K562 (cell line): ENCODE data around the gene ELF2. TPM values are rescaled to one million over a fixed set of nuclear protein-coding genes. Genes with fewer than 3 reads are reported as not detected.

Source experiments
- BACH1 ChIP-seq: fragments of 200-800 bp; sonication (Bioruptor generic); IDR thresholded peaks from 2 replicates; pipeline ENCODE4 v1.6.1; 2016; ENCODE audit warnings: missing genetic modification characterization, missing compliant biosample characterization
- GABPB2 ChIP-seq: fragments of 250-450 bp; sonication (Bioruptor Pico); conservative IDR thresholded peaks from 2 replicates; pipeline ENCODE4 v1.5.1; 2021; ENCODE audit warnings: mild to moderate bottlenecking
- HDAC8 ChIP-seq: fragments of 450-650 bp; IDR thresholded peaks from 2 replicates; pipeline ENCODE4 v1.6.1; 2016; ENCODE audit warnings: mild to moderate bottlenecking, missing genetic modification characterization, moderate library complexity, missing compliant biosample characterization
- L3MBTL2 ChIP-seq: fragments of 450-650 bp; IDR thresholded peaks from 2 replicates; pipeline ENCODE4 v1.6.1; 2016; ENCODE audit warnings: mild to moderate bottlenecking, moderate library complexity
- MAFG ChIP-seq: fragments of 450-650 bp; conservative IDR thresholded peaks from 2 replicates; pipeline ENCODE4 v1.6.1; 2016; ENCODE audit warnings: missing genetic modification characterization, missing compliant biosample characterization
- MYC ChIP-seq, 2 experiments: fragments of 250-450 bp in 1 of 2; sonication (Bioruptor Pico) in 1 of 2; IDR thresholded peaks; 2 replicates each; pipeline versions ENCODE4 v1.5.1 to v1.6.1; 2012 to 2021; ENCODE audit warnings: low read depth in 2 of 2, borderline replicate concordance in 1 of 2, improper control_type of control experiment in 1 of 2, low read length in 1 of 2, mild to moderate bottlenecking in 1 of 2, moderate library complexity in 1 of 2
- TBL1XR1 ChIP-seq, 2 experiments: IDR thresholded peaks; 2 replicates each; pipeline ENCODE4 v1.6.1; 2012; ENCODE audit warnings: improper control_type of control experiment in 2 of 2, low read length in 2 of 2, mild to moderate bottlenecking in 1 of 2
- XRCC5 ChIP-seq: fragments of 200-400 bp; formaldehyde crosslinking; IDR thresholded peaks from 2 replicates; pipeline ENCODE4 v1.6.1; 2017; ENCODE audit warnings: low read depth, mild to moderate bottlenecking, low read length
- ZBED1 ChIP-seq: IDR thresholded peaks from 2 replicates; pipeline ENCODE4 v1.6.1; 2014
- ZKSCAN3 ChIP-seq: fragments of 250-450 bp; sonication (Bioruptor Pico); IDR thresholded peaks from 2 replicates; pipeline ENCODE4 v1.4.0; 2020
- ZNF224 ChIP-seq: sonication (generic); formaldehyde crosslinking; IDR thresholded peaks from 2 replicates; pipeline ENCODE4 v1.8.0; 2022; ENCODE audit warnings: mild to moderate bottlenecking, missing genetic modification reagents
- ZNF695 ChIP-seq: fragments of 450-650 bp; formaldehyde crosslinking; IDR thresholded peaks from 2 replicates; pipeline ENCODE4 v1.4.0; 2020; ENCODE audit warnings: mild to moderate bottlenecking, moderate library complexity
- ZNF699 ChIP-seq: fragments of 250-450 bp; sonication (Bioruptor Pico); IDR thresholded peaks from 2 replicates; pipeline ENCODE4 v1.8.0; 2021; ENCODE audit warnings: mild to moderate bottlenecking, moderate library complexity; ENCODE audit not compliant: insufficient replicate concordance
- ZNF778 ChIP-seq: fragments of 450-650 bp; formaldehyde crosslinking; IDR thresholded peaks from 2 replicates; pipeline ENCODE4 v1.4.0; 2020; ENCODE audit warnings: mild to moderate bottlenecking, moderate library complexity
- ZNF780A ChIP-seq: fragments of 250-450 bp; sonication (Bioruptor Pico); IDR thresholded peaks from 2 replicates; pipeline ENCODE4 v1.5.0; 2021; ENCODE audit warnings: mild to moderate bottlenecking
- polyA plus RNA-seq, 8 experiments: library from polyadenylated mRNA; depleted of rRNA in 4 of 8; stranded (reverse) in 5 of 8; unstranded in 3 of 8; fragments of >200 nt; fragmentation: Nextera tagmentation in 2 of 8; fragmentation: Illumina TruSeq in 1 of 8; extraction: Ambion mirVana in 2 of 8; extraction: Trizol in 1 of 8; gene quantifications; 2 replicates each; pipeline versions ENCODE4 v1.2.1 to v1.2.3, GENCODE V29; 2011 to 2014; ENCODE audit warnings: inconsistent platforms in 1 of 8, missing spikeins in 1 of 8
- total RNA-seq, 7 experiments: library from RNA; depleted of rRNA in 6 of 7; stranded (reverse); fragments of >200 nt in 6 of 7; fragmentation: Illumina TruSeq in 2 of 7; extraction: Trizol in 2 of 7; gene quantifications; 2 replicates each; pipeline versions ENCODE4 v1.2.1 to v1.2.3, GENCODE V29; 2011 to 2021; ENCODE audit warnings: low replicate concordance in 1 of 7
- TF ChIP-seq, protein P1 (sequence below): fragments of 250-450 bp; sonication (Bioruptor Pico); IDR thresholded peaks from 2 replicates; pipeline ENCODE4 v1.5.0; 2020; ENCODE audit warnings: mild to moderate bottlenecking
- TF ChIP-seq, protein P2 (sequence below): fragments of 450-650 bp; formaldehyde crosslinking; IDR thresholded peaks from 2 replicates; pipeline ENCODE4 v1.4.0; 2020; ENCODE audit warnings: mild to moderate bottlenecking, mixed read lengths
- TF ChIP-seq, protein P3 (sequence below): fragments of 250-450 bp; sonication (Bioruptor Pico); IDR thresholded peaks from 2 replicates; pipeline ENCODE4 v1.8.0; 2022; ENCODE audit warnings: inconsistent platforms, mild to moderate bottlenecking, moderate library complexity, borderline replicate concordance
- TF ChIP-seq, protein P4 (sequence below): fragments of 450-650 bp; IDR thresholded peaks from 2 replicates; pipeline ENCODE4 v1.6.1; 2016; ENCODE audit warnings: missing biosample characterization, missing genetic modification characterization
- TF ChIP-seq, protein P5 (sequence below), 3 experiments: fragments of 200-800 bp in 1 of 3; fragments of 250-450 bp in 1 of 3; fragments of 450-650 bp in 1 of 3; sonication (Bioruptor Pico) in 1 of 3; sonication (Bioruptor generic) in 1 of 3; formaldehyde crosslinking in 1 of 3; IDR thresholded peaks; 2 replicates each; pipeline versions ENCODE4 v1.6.1 to v1.8.0; 2016 to 2022; ENCODE audit warnings: mild to moderate bottlenecking in 2 of 3, missing genetic modification characterization in 2 of 3, missing compliant biosample characterization in 1 of 3, moderate library complexity in 1 of 3

The ELF2 gene
- total and polyA plus RNA-seq, 9 of the 15 experiments (the other 6 are each of a cell fraction or from before 2014, with no cell fraction given) = 9.4 to 58.7 (median 41.6) TPM

DNA sequence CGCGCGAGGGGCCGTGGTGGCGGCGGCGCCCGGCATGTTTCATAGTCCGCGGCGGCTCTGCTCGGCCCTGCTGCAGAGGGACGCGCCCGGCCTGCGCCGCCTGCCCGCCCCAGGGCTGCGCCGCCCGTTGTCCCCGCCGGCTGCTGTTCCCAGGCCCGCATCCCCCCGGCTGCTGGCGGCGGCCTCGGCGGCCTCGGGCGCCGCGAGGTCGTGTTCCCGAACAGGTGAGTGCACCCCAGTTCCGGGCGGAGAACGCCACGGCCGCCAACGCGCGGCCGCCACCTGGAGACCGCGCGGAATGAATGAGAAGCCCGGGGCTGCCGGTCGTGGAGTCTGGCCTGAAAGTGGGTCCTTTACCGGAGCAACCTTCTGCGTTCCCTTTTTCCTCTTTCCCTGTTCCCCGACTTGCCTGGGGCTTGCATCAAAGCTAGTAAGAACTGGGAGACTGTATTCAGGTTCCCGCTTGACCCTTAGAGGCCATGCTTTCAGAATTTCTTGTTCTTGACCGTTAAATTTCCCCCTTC is 161.0 kb downstream of the ELF2 start (continued):
- TF ChIP-seq ZNF224 (CRISPR knock-in tag) = peak; percentile 11; the same call in 1 of the 2 replicates
- no peak for TF ChIP-seq XRCC5
- TF ChIP-seq MAFG (tag) = no peak
- TF ChIP-seq, protein P1, sequence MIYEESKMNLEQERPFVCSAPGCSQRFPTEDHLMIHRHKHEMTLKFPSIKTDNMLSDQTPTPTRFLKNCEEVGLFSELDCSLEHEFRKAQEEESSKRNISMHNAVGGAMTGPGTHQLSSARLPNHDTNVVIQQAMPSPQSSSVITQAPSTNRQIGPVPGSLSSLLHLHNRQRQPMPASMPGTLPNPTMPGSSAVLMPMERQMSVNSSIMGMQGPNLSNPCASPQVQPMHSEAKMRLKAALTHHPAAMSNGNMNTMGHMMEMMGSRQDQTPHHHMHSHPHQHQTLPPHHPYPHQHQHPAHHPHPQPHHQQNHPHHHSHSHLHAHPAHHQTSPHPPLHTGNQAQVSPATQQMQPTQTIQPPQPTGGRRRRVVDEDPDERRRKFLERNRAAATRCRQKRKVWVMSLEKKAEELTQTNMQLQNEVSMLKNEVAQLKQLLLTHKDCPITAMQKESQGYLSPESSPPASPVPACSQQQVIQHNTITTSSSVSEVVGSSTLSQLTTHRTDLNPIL (CRISPR knock-in tag) = no peak
- no peak for TF ChIP-seq L3MBTL2
- TF ChIP-seq ZNF778 (CRISPR knock-in tag) = no peak
- no peak for TF ChIP-seq ZBED1
- no peak for TF ChIP-seq GABPB2 (CRISPR knock-in tag)
- TF ChIP-seq BACH1 = no peak
- TF ChIP-seq, protein P2, sequence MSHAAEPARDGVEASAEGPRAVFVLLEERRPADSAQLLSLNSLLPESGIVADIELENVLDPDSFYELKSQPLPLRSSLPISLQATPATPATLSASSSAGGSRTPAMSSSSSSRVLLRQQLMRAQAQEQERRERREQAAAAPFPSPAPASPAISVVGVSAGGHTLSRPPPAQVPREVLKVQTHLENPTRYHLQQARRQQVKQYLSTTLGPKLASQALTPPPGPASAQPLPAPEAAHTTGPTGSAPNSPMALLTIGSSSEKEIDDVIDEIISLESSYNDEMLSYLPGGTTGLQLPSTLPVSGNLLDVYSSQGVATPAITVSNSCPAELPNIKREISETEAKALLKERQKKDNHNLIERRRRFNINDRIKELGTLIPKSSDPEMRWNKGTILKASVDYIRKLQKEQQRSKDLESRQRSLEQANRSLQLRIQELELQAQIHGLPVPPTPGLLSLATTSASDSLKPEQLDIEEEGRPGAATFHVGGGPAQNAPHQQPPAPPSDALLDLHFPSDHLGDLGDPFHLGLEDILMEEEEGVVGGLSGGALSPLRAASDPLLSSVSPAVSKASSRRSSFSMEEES (CRISPR knock-in tag) = no peak
- TF ChIP-seq, protein P3, sequence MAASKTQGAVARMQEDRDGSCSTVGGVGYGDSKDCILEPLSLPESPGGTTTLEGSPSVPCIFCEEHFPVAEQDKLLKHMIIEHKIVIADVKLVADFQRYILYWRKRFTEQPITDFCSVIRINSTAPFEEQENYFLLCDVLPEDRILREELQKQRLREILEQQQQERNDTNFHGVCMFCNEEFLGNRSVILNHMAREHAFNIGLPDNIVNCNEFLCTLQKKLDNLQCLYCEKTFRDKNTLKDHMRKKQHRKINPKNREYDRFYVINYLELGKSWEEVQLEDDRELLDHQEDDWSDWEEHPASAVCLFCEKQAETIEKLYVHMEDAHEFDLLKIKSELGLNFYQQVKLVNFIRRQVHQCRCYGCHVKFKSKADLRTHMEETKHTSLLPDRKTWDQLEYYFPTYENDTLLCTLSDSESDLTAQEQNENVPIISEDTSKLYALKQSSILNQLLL = no peak
- TF ChIP-seq ZNF699 (CRISPR knock-in tag) = no peak
- TF ChIP-seq, protein P4, sequence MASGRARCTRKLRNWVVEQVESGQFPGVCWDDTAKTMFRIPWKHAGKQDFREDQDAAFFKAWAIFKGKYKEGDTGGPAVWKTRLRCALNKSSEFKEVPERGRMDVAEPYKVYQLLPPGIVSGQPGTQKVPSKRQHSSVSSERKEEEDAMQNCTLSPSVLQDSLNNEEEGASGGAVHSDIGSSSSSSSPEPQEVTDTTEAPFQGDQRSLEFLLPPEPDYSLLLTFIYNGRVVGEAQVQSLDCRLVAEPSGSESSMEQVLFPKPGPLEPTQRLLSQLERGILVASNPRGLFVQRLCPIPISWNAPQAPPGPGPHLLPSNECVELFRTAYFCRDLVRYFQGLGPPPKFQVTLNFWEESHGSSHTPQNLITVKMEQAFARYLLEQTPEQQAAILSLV (tag) = no peak
- TF ChIP-seq ZKSCAN3 (CRISPR knock-in tag) = no peak
- TF ChIP-seq ZNF695 (CRISPR knock-in tag) = no peak
- TF ChIP-seq ZNF780A (CRISPR knock-in tag) = no peak
- TF ChIP-seq MYC (IDR thresholded peaks at IDR 0.05; ENCODE audit: low read depth, low read length) = peak; percentile 25
- TF ChIP-seq MYC (CRISPR knock-in tag; IDR thresholded peaks at IDR 0.05; ENCODE audit: borderline replicate concordance, low read depth) = no peak
- TF ChIP-seq HDAC8 = no peak
- TF ChIP-seq TBL1XR1 (IDR thresholded peaks at IDR 0.05; ENCODE audit: low read length in 2 of 2) = no peak
- TF ChIP-seq, protein P5, sequence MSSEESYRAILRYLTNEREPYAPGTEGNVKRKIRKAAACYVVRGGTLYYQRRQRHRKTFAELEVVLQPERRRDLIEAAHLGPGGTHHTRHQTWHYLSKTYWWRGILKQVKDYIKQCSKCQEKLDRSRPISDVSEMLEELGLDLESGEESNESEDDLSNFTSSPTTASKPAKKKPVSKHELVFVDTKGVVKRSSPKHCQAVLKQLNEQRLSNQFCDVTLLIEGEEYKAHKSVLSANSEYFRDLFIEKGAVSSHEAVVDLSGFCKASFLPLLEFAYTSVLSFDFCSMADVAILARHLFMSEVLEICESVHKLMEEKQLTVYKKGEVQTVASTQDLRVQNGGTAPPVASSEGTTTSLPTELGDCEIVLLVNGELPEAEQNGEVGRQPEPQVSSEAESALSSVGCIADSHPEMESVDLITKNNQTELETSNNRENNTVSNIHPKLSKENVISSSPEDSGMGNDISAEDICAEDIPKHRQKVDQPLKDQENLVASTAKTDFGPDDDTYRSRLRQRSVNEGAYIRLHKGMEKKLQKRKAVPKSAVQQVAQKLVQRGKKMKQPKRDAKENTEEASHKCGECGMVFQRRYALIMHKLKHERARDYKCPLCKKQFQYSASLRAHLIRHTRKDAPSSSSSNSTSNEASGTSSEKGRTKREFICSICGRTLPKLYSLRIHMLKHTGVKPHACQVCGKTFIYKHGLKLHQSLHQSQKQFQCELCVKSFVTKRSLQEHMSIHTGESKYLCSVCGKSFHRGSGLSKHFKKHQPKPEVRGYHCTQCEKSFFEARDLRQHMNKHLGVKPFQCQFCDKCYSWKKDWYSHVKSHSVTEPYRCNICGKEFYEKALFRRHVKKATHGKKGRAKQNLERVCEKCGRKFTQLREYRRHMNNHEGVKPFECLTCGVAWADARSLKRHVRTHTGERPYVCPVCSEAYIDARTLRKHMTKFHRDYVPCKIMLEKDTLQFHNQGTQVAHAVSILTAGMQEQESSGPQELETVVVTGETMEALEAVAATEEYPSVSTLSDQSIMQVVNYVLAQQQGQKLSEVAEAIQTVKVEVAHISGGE (CRISPR knock-in tag; IDR thresholded peaks at IDR 0.05) = no peak
